HepG2 (cell line): ENCODE data around the gene SLC35D2. TPM values are rescaled to one million over a fixed set of nuclear protein-coding genes. Genes with fewer than 3 reads are reported as not detected.
A peak's percentile ranks its signal among the peaks of the same experiment; 100 is the strongest.

Experiments used
- ATAC-seq: fragments of 200-7000 bp; cut with Tn5 transposase; 3 replicates; pipeline ENCODE4 v1.9.1; 2020; ENCODE audit warnings: mild to moderate bottlenecking, moderate library complexity
- BruUV-seq: library from RNA; stranded (reverse); fragments of 400-500 nt; replicated peaks from 2 replicates; lab custom pipeline; 2021; lab: Mats Ljungman, UMichigan
- CTCF ChIA-PET: fragments of 300-600 bp; formaldehyde crosslinking; extraction: SDS; loops from one replicate; lab custom pipeline; 2021; ENCODE audit warnings: low total read pairs, inconsistent platforms, low intra/inter-chr PET ratio; lab: Yijun Ruan, JAX
- POLR2A ChIA-PET: fragments of 350-600 bp; sonication (Branson Sonifier 250); formaldehyde crosslinking; loops from one replicate; lab custom pipeline; 2020; ENCODE audit warnings: antibody characterized with exemption, inconsistent platforms; lab: Yijun Ruan, JAX
- DNase-seq: peaks from one replicate; pipeline ENCODE4 v3.0.0-alpha.2; 2015; ENCODE audit warnings: low spot score
- FAIRE-seq: peaks from 3 replicates; lab custom pipeline; 2011; peaks lifted over from hg19 to GRCh38; lab: Jason Lieb, UNC
- H2AFZ ChIP-seq: one replicate; pipeline ENCODE4 v1.6.1; 2011; ENCODE audit warnings: low read length, inconsistent platforms
- H3K27ac ChIP-seq: fragments of 300-600 bp; 3 replicates; pipeline ENCODE4 v1.8.0; 2011; ENCODE audit warnings: mixed run types, mild to moderate bottlenecking, mixed read lengths, low read length, inconsistent platforms; ENCODE audit not compliant: insufficient read depth; ENCODE audit errors: extremely low read length
- H3K27me3 ChIP-seq, 2 experiments: fragments of 200-600 bp in 1 of 2; 2 replicates in 1 of 2; 3 replicates in 1 of 2; pipeline versions ENCODE4 v1.6.0 to v1.8.0; 2011; ENCODE audit warnings: low read length in 2 of 2, mild to moderate bottlenecking in 2 of 2, moderate library complexity in 2 of 2, inconsistent platforms in 1 of 2; ENCODE audit not compliant: insufficient read depth in 2 of 2, control insufficient read depth in 1 of 2
- H3K36me3 ChIP-seq, 2 experiments: fragments of 200-600 bp in 1 of 2; replicated peaks in 1 of 2; 2 replicates in 1 of 2; 3 replicates in 1 of 2; pipeline versions ENCODE4 v1.5.1 to v1.8.0; 2011; ENCODE audit warnings: low read length in 2 of 2, inconsistent platforms in 1 of 2; ENCODE audit not compliant: insufficient read depth in 2 of 2, control insufficient read depth in 1 of 2
- H3K4me1 ChIP-seq: 2 replicates; pipeline ENCODE4 v1.5.1; 2012; ENCODE audit warnings: low read length, inconsistent platforms; ENCODE audit not compliant: insufficient read depth
- H3K4me2 ChIP-seq: 2 replicates; pipeline ENCODE4 v1.6.0; 2011; ENCODE audit warnings: low read depth, low read length, inconsistent platforms
- H3K4me3 ChIP-seq, 3 experiments: fragments of 200-600 bp in 1 of 3; sonication (generic), shearing (Covaris generic) in 1 of 3; replicated peaks in 1 of 3; 2 replicates each; pipeline ENCODE4 v1.5.1; 2011 to 2016; ENCODE audit warnings: low read length in 3 of 3, inconsistent platforms in 2 of 3, low read depth in 2 of 3, mild to moderate bottlenecking in 2 of 3, control low read depth in 1 of 3, mixed read lengths in 1 of 3; ENCODE audit not compliant: insufficient read depth in 1 of 3
- H3K79me2 ChIP-seq: one replicate; pipeline ENCODE4 v1.6.1; 2011; ENCODE audit warnings: low read length, inconsistent platforms; ENCODE audit not compliant: insufficient read depth
- H3K9ac ChIP-seq: 2 replicates; pipeline ENCODE4 v1.6.0; 2011; ENCODE audit warnings: mild to moderate bottlenecking, low read depth, low read length, inconsistent platforms; ENCODE audit not compliant: insufficient read depth
- H3K9me3 ChIP-seq: 2 replicates; pipeline ENCODE4 v1.5.1; 2012; ENCODE audit warnings: mild to moderate bottlenecking, low read length
- H4K20me1 ChIP-seq: 2 replicates; pipeline ENCODE4 v1.6.0; 2011; ENCODE audit warnings: inconsistent platforms, mild to moderate bottlenecking, low read length, moderate library complexity; ENCODE audit not compliant: insufficient read depth
- EP300 ChIP-seq, 3 experiments: sonication (generic) in 1 of 3; formaldehyde crosslinking in 1 of 3; IDR thresholded peaks; 2 replicates each; pipeline versions ENCODE4 v1.5.1 to v1.6.1; 2011 to 2020; ENCODE audit warnings: low read depth in 2 of 3, low read length in 2 of 3, borderline replicate concordance in 1 of 3, improper control_type of control experiment in 1 of 3, mild to moderate bottlenecking in 1 of 3, missing genetic modification reagents in 1 of 3, moderate library complexity in 1 of 3
- FOXJ3 ChIP-seq: sonication (generic); formaldehyde crosslinking; IDR thresholded peaks from 2 replicates; pipeline ENCODE4 v1.4.0; 2020; ENCODE audit warnings: missing genetic modification reagents, mild to moderate bottlenecking, borderline replicate concordance
- TCF7L2 ChIP-seq: IDR thresholded peaks from 2 replicates; pipeline ENCODE4 v1.6.1; 2011; ENCODE audit warnings: mild to moderate bottlenecking, low read depth, low read length, moderate library complexity
- ZNF205 ChIP-seq: IDR thresholded peaks from 2 replicates; pipeline ENCODE4 v1.6.1; 2018; ENCODE audit warnings: missing biosample characterization, missing genetic modification reagents
- ZNF530 ChIP-seq: sonication (generic); formaldehyde crosslinking; IDR thresholded peaks from 2 replicates; pipeline ENCODE4 v1.5.0; 2020; ENCODE audit warnings: low read depth, mild to moderate bottlenecking, missing genetic modification reagents
- ZNF709 ChIP-seq: sonication (generic); formaldehyde crosslinking; IDR thresholded peaks from 2 replicates; pipeline ENCODE4 v1.5.0; 2020; ENCODE audit warnings: mild to moderate bottlenecking, missing genetic modification reagents
- ZSCAN29 ChIP-seq: sonication (generic); formaldehyde crosslinking; conservative IDR thresholded peaks from 2 replicates; pipeline ENCODE4 v1.4.0; 2020; ENCODE audit warnings: mild to moderate bottlenecking, missing genetic modification reagents
- WGBS: methylation state at CpG from one replicate; pipeline ENCODE4 v1.1.6; 2017; ENCODE audit warnings: low lambda C conversion rate; 5-methylcytosine and 5-hydroxymethylcytosine counted together
- in situ Hi-C: cut with HindIII; loops from 2 replicates; pipeline ENCODE4 v1.10.0; 2017; ENCODE audit warnings: low pct_unique_long_range_greater_than_20kb; ENCODE audit not compliant: extremely low pct_ligation_motif_present
- intact Hi-C: fragments of 100-400 bp; cut with micrococcal nuclease; formaldehyde crosslinking; loops from one replicate; pipeline ENCODE4 v1.10.0; 2022; ENCODE audit not compliant: unreplicated experiment
- polyA plus RNA-seq, 8 experiments: library from polyadenylated mRNA; depleted of rRNA in 3 of 8; stranded (reverse) in 7 of 8; unstranded in 1 of 8; fragments of >200 nt; fragmentation: Illumina TruSeq in 4 of 8; extraction: Trizol in 4 of 8; gene quantifications; 2 replicates each; pipeline versions ENCODE4 v1.2.1 to v1.2.3, GENCODE V29; 2011 to 2016; ENCODE audit warnings: low read depth in 4 of 8, missing spikeins in 1 of 8, mixed read lengths in 1 of 8; ENCODE audit not compliant: insufficient read depth in 1 of 8
- total RNA-seq, 5 experiments: library from RNA; depleted of rRNA; stranded (reverse); fragments of >200 nt; fragmentation: Illumina TruSeq; extraction: Trizol; gene quantifications; 2 replicates each; pipeline ENCODE4 v1.2.3, GENCODE V29; 2016; ENCODE audit warnings: low read depth in 1 of 5
- TF ChIP-seq, protein P1 (sequence below): sonication (generic); formaldehyde crosslinking; conservative IDR thresholded peaks from 2 replicates; pipeline ENCODE4 v1.4.0; 2020; ENCODE audit warnings: mild to moderate bottlenecking, missing genetic modification reagents, moderate library complexity
- TF ChIP-seq, protein P2 (sequence below): sonication (generic); formaldehyde crosslinking; IDR thresholded peaks from 2 replicates; pipeline ENCODE4 v1.4.0; 2020; ENCODE audit warnings: missing genetic modification reagents, mild to moderate bottlenecking, borderline replicate concordance

The SLC35D2 gene
- total and polyA plus RNA-seq, 2 of the 13 experiments (the other 11 are each of a cell fraction or from before 2014, with no cell fraction given) = 96.2 to 103 TPM

DNA sequence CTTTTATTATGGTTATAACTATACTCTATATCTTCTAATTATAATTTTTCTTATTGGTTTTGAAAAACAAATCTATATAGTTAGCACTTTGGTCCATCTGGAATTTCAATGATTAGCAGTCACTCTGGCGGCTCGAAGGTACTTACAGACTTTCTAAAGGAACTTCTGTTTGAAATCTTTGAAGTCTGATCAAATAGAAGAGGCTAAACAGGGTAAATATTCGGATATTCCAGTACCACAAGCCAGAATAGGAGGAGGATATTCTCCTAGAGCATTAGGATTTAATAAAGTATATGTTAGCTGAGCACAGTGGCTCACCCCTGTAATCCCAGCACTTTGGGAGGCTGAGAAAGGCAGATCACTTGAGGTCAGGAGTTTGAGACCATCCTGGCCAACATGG, 42.8 kb downstream of the SLC35D2 start:
- FAIRE-seq = no peak
- peaks cover 85% of the 10 kb centered on the region for H3K4me1 ChIP-seq
- no peaks in the 10 kb centered on the region for H3K9me3 ChIP-seq
- H2AFZ ChIP-seq = no peak overlapping the region
- CTCF ChIA-PET = no interaction called here
- no peaks in the 10 kb centered on the region for H4K20me1 ChIP-seq
- H3K36me3 ChIP-seq = peaks cover 6 to 22% of the 10 kb centered on the region in 2 experiments; a peak in 4 of 5 replicates
- 0 out of 2 replicates have a peak overlapping the region, but pooled peaks have one; percentile 42 for H3K9ac ChIP-seq
- no TSS peak for BruUV-seq
- H3K79me2 ChIP-seq = no peaks in the 10 kb centered on the region
- TF ChIP-seq ZSCAN29 (CRISPR knock-in tag) = peak; percentile 95
- no peak for TF ChIP-seq ZNF530 (CRISPR knock-in tag)
- TF ChIP-seq, protein P1, sequence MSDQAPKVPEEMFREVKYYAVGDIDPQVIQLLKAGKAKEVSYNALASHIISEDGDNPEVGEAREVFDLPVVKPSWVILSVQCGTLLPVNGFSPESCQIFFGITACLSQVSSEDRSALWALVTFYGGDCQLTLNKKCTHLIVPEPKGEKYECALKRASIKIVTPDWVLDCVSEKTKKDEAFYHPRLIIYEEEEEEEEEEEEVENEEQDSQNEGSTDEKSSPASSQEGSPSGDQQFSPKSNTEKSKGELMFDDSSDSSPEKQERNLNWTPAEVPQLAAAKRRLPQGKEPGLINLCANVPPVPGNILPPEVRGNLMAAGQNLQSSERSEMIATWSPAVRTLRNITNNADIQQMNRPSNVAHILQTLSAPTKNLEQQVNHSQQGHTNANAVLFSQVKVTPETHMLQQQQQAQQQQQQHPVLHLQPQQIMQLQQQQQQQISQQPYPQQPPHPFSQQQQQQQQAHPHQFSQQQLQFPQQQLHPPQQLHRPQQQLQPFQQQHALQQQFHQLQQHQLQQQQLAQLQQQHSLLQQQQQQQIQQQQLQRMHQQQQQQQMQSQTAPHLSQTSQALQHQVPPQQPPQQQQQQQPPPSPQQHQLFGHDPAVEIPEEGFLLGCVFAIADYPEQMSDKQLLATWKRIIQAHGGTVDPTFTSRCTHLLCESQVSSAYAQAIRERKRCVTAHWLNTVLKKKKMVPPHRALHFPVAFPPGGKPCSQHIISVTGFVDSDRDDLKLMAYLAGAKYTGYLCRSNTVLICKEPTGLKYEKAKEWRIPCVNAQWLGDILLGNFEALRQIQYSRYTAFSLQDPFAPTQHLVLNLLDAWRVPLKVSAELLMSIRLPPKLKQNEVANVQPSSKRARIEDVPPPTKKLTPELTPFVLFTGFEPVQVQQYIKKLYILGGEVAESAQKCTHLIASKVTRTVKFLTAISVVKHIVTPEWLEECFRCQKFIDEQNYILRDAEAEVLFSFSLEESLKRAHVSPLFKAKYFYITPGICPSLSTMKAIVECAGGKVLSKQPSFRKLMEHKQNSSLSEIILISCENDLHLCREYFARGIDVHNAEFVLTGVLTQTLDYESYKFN (CRISPR knock-in tag) = peak; percentile 27; the same call in 1 of the 2 replicates
- TF ChIP-seq ZNF709 (CRISPR knock-in tag) = no peak
- TF ChIP-seq ZNF205 (CRISPR knock-in tag) = no peak
- no peak for TF ChIP-seq FOXJ3
- TF ChIP-seq TCF7L2 = no peak
- TF ChIP-seq EP300 (IDR thresholded peaks at IDR 0.05; ENCODE audit: low read depth in 2 of 2, low read length in 2 of 2) = peak in 1 of 2 experiments; percentile 30; a peak in 1 of 4 replicates
- TF ChIP-seq EP300 (CRISPR knock-in tag; IDR thresholded peaks at IDR 0.05; ENCODE audit: borderline replicate concordance) = no peak
- TF ChIP-seq, protein P2, sequence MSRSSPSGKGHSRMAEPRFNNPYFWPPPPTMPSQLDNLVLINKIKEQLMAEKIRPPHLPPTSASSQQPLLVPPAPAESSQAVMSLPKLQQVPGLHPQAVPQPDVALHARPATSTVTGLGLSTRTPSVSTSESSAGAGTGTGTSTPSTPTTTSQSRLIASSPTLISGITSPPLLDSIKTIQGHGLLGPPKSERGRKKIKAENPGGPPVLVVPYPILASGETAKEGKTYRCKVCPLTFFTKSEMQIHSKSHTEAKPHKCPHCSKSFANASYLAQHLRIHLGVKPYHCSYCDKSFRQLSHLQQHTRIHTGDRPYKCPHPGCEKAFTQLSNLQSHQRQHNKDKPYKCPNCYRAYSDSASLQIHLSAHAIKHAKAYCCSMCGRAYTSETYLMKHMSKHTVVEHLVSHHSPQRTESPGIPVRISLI (CRISPR knock-in tag) = no peak
- DNase-seq = peak; percentile 36
- no peak for ATAC-seq
- 32% methylated on average over 3 of the region's 3 CpGs for WGBS
- intact Hi-C loops = loop anchor here (5.0 kb wide), 1 partner anchor 77 kb away; the partner anchor contains the start of gene ZNF367
- H3K4me2 ChIP-seq = peak overlapping the region; percentile 31; the same call in 1 of the 2 replicates
- H3K27me3 ChIP-seq = no peaks in the 10 kb centered on the region
- POLR2A ChIA-PET = interaction anchor here (1.5 kb wide), 1 partner anchor 151 kb away, joined by 3 read pairs; no protein-coding TSS in a partner anchor
- H3K27ac ChIP-seq = peak overlapping the region; percentile 97
- H3K4me3 ChIP-seq = no peak overlapping the region
- in situ Hi-C loops = loop anchor here (5.0 to 25.0 kb wide), 2 partner anchors 77 to 322 kb away; partner anchors contain the start of genes PRXL2C and ZNF367
